Erythroblast (primary cell): ENCODE measurements around the gene FBLN7.

Experiments
- GATA1 ChIP-seq: IDR thresholded peaks from 2 replicates; pipeline ENCODE4 v1.6.1; 2011; ENCODE audit warnings: low read depth, mild to moderate bottlenecking, control low read depth, low read length, moderate library complexity
- POLR2A ChIP-seq: IDR thresholded peaks from 2 replicates; pipeline ENCODE4 v1.6.1; 2011; ENCODE audit warnings: mild to moderate bottlenecking, low read length

DNA sequence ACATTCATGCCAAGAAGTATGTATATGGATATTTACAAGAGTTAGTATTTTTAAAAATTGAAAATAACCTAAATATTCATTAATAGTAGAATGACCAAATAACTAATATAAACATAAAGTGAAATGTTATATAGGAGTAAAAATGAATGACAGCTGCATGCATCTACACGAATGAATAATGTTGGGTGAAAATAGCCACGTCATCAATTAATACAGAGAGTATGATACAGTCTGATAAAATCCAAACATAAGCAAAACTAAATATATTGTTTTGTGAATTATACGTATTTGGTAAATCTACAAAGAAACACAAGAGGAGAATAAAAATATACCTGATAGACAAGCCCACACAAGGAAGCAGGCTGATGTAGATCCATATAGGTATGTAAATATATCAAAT, 92.2 kb downstream of the FBLN7 start:
- no peak for TF ChIP-seq POLR2A
- TF ChIP-seq GATA1, result no peak
